SW 1271 (cell line): ENCODE results near the gene RC3H2.

Experiments
- DNase-seq, 2 experiments: peaks; one replicate each; lab custom pipeline; 2025; lab: John Stamatoyannopoulos, UW

The RC3H2 gene

GRCh38 chr9:122904823-122905710 is at the start of gene RC3H2:
TSS of gene RC3H2 (minus strand) at chr9:122905359. CDS start at chr9:122897509, 7,850 bp downstream.
- DNase-seq, result peak; percentile 100

GRCh38 chr9:122954253-122954691 is 49.1 kb upstream of the RC3H2 start:
- peak in 1 of 2 experiments; percentile 61 for DNase-seq

- DNase-seq, result no peak
These were observed 45.9 kb upstream of the RC3H2 start for GRCh38 chr9:122951056-122951455.

- DNase-seq, result no peak
These were observed 45.1 kb upstream of the RC3H2 start for GRCh38 chr9:122950263-122950662.

GRCh38 chr9:122949696-122950095 is 44.5 kb upstream of the RC3H2 start:
- DNase-seq, result no peak

- DNase-seq, result no peak
These were observed 43.2 kb upstream of the RC3H2 start for GRCh38 chr9:122948313-122948712.

GRCh38 chr9:122946461-122947005 is 41.4 kb upstream of the RC3H2 start:
- no peak for DNase-seq

GRCh38 chr9:122944960-122945888 is 40.1 kb upstream of the RC3H2 start:
- no peak for DNase-seq

- DNase-seq, result peak in 1 of 2 experiments; percentile 54
These were observed 36.5 kb upstream of the RC3H2 start for GRCh38 chr9:122941582-122942234.

GRCh38 chr9:122940749-122941581 is 35.8 kb upstream of the RC3H2 start, which contains the start of gene RABGAP1:
TSS of gene RABGAP1 (plus strand) at chr9:122941020. CDS start at chr9:122957060, 16,040 bp downstream.
- DNase-seq, result peak; percentile 95 to 97

- DNase-seq, result no peak
These were observed 35.2 kb upstream of the RC3H2 start for GRCh38 chr9:122940454-122940748.

GRCh38 chr9:122939601-122940000 is 34.4 kb upstream of the RC3H2 start:
- DNase-seq, result no peak

- DNase-seq, result no peak
These were observed 31.7 kb upstream of the RC3H2 start for GRCh38 chr9:122936883-122937282.

GRCh38 chr9:122936464-122936863 is 31.3 kb upstream of the RC3H2 start:
- DNase-seq, result no peak

GRCh38 chr9:122931226-122932121 is 26.3 kb upstream of the RC3H2 start, which contains the start of gene ZBTB26:
TSS of gene ZBTB26 (minus strand) at chr9:122931512. CDS start at chr9:122919934, 11,578 bp downstream.
- DNase-seq, result peak; percentile 96 to 97

GRCh38 chr9:122930541-122931225 is 25.5 kb upstream of the RC3H2 start:
- DNase-seq, result peak in 1 of 2 experiments; percentile 71

- no peak for DNase-seq
These were observed 24.7 kb upstream of the RC3H2 start for GRCh38 chr9:122929796-122930354.

- DNase-seq, result no peak
These were observed 18.8 kb upstream of the RC3H2 start for GRCh38 chr9:122923947-122924346.

GRCh38 chr9:122922713-122923112 is 17.6 kb upstream of the RC3H2 start:
- no peak for DNase-seq
